Fibroblast of mammary gland (primary cell): ENCODE results near the gene SOX6.
"Not testable (repeated sequence)": the region's sequence is repeated elsewhere in the genome, so short reads cannot be mapped to it uniquely, and the experiment has no call there.

Experiments used
- DNase-seq: peaks from one replicate; pipeline ENCODE4 v3.0.0-alpha.2; 2010; ENCODE audit warnings: low read depth
- H3K4me3 ChIP-seq: 2 replicates; pipeline ENCODE4 v1.5.1; 2011; ENCODE audit warnings: low read depth, mild to moderate bottlenecking, low read length, moderate library complexity; ENCODE audit not compliant: control insufficient read depth
- CTCF ChIP-seq: conservative IDR thresholded peaks from 2 replicates; pipeline ENCODE4 v1.5.1; 2011; ENCODE audit warnings: low read depth, low read length, inconsistent platforms; ENCODE audit not compliant: control insufficient read depth, insufficient read depth

SOX6 gene

GRCh38 chr11:16155448-16155847, 200.9 kb downstream of the SOX6 start:
- TF ChIP-seq CTCF = no peak
- no peak overlapping the region for H3K4me3 ChIP-seq
- no peak for DNase-seq

GRCh38 chr11:16154715-16155396, 201.5 kb downstream of the SOX6 start:
- TF ChIP-seq CTCF = no peak
- no peak overlapping the region for H3K4me3 ChIP-seq
- no peak for DNase-seq

GRCh38 chr11:16153951-16154350, 202.4 kb downstream of the SOX6 start:
- DNase-seq = no peak
- no peak for TF ChIP-seq CTCF
- H3K4me3 ChIP-seq = no peak overlapping the region

- TF ChIP-seq CTCF = no peak
Observed at GRCh38 chr11:16151138-16151537, 205.2 kb downstream of the SOX6 start.

GRCh38 chr11:16149476-16149875, 206.9 kb downstream of the SOX6 start:
- DNase-seq = no peak
- TF ChIP-seq CTCF = no peak

More at GRCh38 chr11:16151138-16151537, 205.2 kb downstream of the SOX6 start:
- no peak for DNase-seq
- H3K4me3 ChIP-seq = no peak overlapping the region

GRCh38 chr11:16148301-16148931, 207.9 kb downstream of the SOX6 start:
- no peak for TF ChIP-seq CTCF
- no peak overlapping the region for H3K4me3 ChIP-seq
- no peak for DNase-seq

More at GRCh38 chr11:16149476-16149875, 206.9 kb downstream of the SOX6 start:
- H3K4me3 ChIP-seq = no peak overlapping the region

GRCh38 chr11:16146980-16147379, 209.4 kb downstream of the SOX6 start:
- not testable (repeated sequence) for H3K4me3 ChIP-seq, DNase-seq

- H3K4me3 ChIP-seq, DNase-seq: not testable (repeated sequence)
Observed at GRCh38 chr11:16141614-16142013, 214.7 kb downstream of the SOX6 start.

GRCh38 chr11:16141162-16141561, 215.2 kb downstream of the SOX6 start:
- H3K4me3 ChIP-seq, DNase-seq: not testable (repeated sequence)
